GM20000 (cell line): ENCODE data around the gene RFFL.
"Not testable (repeated sequence)": the region's sequence is repeated elsewhere in the genome, so short reads cannot be mapped to it uniquely, and the experiment has no call there.

Experiments
- DNase-seq: peaks from one replicate; pipeline ENCODE4 v3.0.0; 2012; ENCODE audit warnings: low spot score
- TF ChIP-seq, protein P1 (sequence below): IDR thresholded peaks from 2 replicates; pipeline ENCODE4 v1.5.1; 2012; ENCODE audit warnings: mild to moderate bottlenecking, control low read depth; ENCODE audit errors: extremely low read depth, missing control alignments

Gene RFFL

DNA sequence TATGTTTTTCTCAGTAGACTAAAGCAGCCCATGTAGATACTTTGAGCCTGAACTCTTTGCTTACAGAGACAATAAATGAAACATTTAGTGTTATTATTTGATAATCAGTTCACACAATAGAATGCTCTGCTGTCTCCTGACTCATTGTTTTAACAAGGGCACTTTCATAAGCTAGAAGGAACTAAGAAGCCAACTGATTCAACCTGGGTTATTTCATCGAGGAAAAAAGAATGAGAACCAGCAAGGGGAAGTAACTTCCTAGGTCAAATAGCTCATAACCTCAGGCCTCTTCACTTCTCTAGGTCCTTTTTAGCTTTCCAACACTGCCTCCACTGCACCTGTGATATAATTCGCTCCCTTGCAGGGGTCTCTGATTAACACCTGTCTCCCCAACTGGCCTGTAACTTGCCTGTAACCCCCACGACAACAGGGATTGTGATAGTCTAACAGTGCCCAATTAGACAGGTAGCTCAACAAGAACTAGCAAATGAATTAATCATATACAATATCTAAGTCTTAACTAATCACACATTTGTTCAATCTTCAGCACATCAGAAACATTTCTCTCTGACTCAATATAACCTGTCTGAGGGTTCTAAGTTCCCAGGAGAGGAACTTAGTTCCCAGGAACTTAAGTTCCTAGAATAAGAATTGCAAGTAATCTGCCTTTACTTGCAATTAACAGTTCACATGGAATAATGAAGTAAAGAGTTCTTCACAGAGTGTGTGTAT lies 34.8 kb downstream of the RFFL start:
- no peak for DNase-seq

DNA sequence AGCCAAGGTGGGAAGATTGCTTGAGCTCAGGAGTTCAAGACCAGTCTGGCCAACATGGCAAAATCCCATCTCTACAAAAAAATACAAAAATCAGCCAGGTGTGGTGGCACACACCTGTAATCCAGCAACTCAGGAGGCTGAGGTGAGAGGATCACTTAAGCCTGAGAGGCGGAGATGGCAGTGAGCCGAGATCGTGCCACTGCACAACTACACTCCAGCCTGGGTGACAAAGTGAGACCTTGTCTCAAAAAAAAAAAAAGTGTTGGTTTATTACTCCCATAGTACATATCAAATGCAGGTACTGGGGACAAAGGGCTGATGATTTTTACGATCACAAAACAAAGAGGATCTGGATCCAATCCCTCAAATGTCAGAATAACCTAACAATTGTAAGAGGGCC lies 35.4 kb downstream of the RFFL start:
- DNase-seq, result not testable (repeated sequence)

More for the DNA sequence above, 34.8 kb downstream of the RFFL start:
- TF ChIP-seq, protein P1, sequence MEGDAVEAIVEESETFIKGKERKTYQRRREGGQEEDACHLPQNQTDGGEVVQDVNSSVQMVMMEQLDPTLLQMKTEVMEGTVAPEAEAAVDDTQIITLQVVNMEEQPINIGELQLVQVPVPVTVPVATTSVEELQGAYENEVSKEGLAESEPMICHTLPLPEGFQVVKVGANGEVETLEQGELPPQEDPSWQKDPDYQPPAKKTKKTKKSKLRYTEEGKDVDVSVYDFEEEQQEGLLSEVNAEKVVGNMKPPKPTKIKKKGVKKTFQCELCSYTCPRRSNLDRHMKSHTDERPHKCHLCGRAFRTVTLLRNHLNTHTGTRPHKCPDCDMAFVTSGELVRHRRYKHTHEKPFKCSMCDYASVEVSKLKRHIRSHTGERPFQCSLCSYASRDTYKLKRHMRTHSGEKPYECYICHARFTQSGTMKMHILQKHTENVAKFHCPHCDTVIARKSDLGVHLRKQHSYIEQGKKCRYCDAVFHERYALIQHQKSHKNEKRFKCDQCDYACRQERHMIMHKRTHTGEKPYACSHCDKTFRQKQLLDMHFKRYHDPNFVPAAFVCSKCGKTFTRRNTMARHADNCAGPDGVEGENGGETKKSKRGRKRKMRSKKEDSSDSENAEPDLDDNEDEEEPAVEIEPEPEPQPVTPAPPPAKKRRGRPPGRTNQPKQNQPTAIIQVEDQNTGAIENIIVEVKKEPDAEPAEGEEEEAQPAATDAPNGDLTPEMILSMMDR, result no peak

GRCh38 chr17:35025541-35025940 lies 38.0 kb downstream of the RFFL start:
- DNase-seq, result no peak
- TF ChIP-seq, protein P1, result no peak

DNA sequence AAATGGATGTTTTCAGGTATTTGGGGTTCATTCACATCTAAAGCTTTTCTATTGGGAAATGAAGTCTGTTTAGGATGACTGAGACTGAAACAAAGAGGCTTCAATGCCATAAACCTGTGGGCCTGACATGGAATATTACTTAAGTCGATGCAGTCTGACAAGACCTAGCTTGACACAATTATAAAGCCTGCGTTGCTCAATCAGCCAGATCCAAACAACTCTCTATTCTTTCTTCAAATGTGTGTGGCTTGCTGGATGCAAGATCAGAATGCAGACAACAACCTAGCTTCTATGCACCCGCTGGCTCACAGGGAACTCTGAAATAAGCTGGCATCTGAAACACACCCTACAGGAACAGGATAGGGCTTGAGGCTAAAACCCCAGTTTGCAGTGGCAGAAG lies 40.0 kb downstream of the RFFL start:
- DNase-seq, result no peak
- TF ChIP-seq, protein P1, result no peak

- peak; percentile 59 for DNase-seq
- TF ChIP-seq, protein P1, result no peak
Measured at GRCh38 chr17:35022536-35023063, 40.9 kb downstream of the RFFL start.

GRCh38 chr17:35021520-35022380 lies 41.8 kb downstream of the RFFL start:
- TF ChIP-seq, protein P1, result no peak
- no peak for DNase-seq

GRCh38 chr17:35019386-35020179 lies 43.9 kb downstream of the RFFL start:
- no peak for DNase-seq
- TF ChIP-seq, protein P1, result no peak
